GM04504 (cell line): ENCODE measurements around the gene TSNAX.
"Not testable (repeated sequence)": the region's sequence is repeated elsewhere in the genome, so short reads cannot be mapped to it uniquely, and the experiment has no call there.

Experiments used
- DNase-seq: peaks from one replicate; pipeline ENCODE4 v3.0.0-alpha.2; 2012; ENCODE audit warnings: low read depth

TSNAX gene

GRCh38 chr1:231563247-231563646, 34.8 kb downstream of the TSNAX start:
- no peak for DNase-seq

GRCh38 chr1:231564373-231564772, 35.9 kb downstream of the TSNAX start:
- no peak for DNase-seq

GRCh38 chr1:231566496-231566895, 38.0 kb downstream of the TSNAX start:
- DNase-seq, result no peak

- DNase-seq, result not testable (repeated sequence)
These were observed 41.8 kb downstream of the TSNAX start for GRCh38 chr1:231570262-231570661.

GRCh38 chr1:231571904-231572303, 43.4 kb downstream of the TSNAX start:
- DNase-seq, result no peak

- no peak for DNase-seq
These were observed 47.0 kb downstream of the TSNAX start for GRCh38 chr1:231575472-231575871.

GRCh38 chr1:231576804-231577718, 48.6 kb downstream of the TSNAX start:
- no peak for DNase-seq

GRCh38 chr1:231580874-231581273, 52.4 kb downstream of the TSNAX start:
- no peak for DNase-seq

GRCh38 chr1:231581859-231582258, 53.4 kb downstream of the TSNAX start:
- DNase-seq, result no peak

- no peak for DNase-seq
These were observed 54.9 kb downstream of the TSNAX start for GRCh38 chr1:231583376-231583775.

GRCh38 chr1:231584117-231584516, 55.6 kb downstream of the TSNAX start:
- DNase-seq, result no peak

GRCh38 chr1:231584921-231585320, 56.5 kb downstream of the TSNAX start:
- DNase-seq, result no peak

GRCh38 chr1:231590453-231591198, 62.2 kb downstream of the TSNAX start:
- peak; percentile 51 for DNase-seq

GRCh38 chr1:231591466-231591865, 63.0 kb downstream of the TSNAX start:
- DNase-seq, result no peak

GRCh38 chr1:231592809-231593208, 64.3 kb downstream of the TSNAX start:
- no peak for DNase-seq

GRCh38 chr1:231593264-231593663, 64.8 kb downstream of the TSNAX start:
- DNase-seq, result not testable (repeated sequence)

GRCh38 chr1:231594123-231594522, 65.7 kb downstream of the TSNAX start:
- no peak for DNase-seq

GRCh38 chr1:231594749-231595148, 66.3 kb downstream of the TSNAX start:
- no peak for DNase-seq

GRCh38 chr1:231596337-231596791, 67.9 kb downstream of the TSNAX start:
- DNase-seq, result no peak

GRCh38 chr1:231597971-231598370, 69.5 kb downstream of the TSNAX start:
- DNase-seq, result no peak

- DNase-seq, result peak; percentile 48
These were observed 72.0 kb downstream of the TSNAX start for GRCh38 chr1:231600458-231600976.

- no peak for DNase-seq
These were observed 73.6 kb downstream of the TSNAX start for GRCh38 chr1:231601824-231602672.
